HG02623 (cell line): Measurements from ENCODE around the gene TPST1.
"Not testable (repeated sequence)": the region's sequence is repeated elsewhere in the genome, so short reads cannot be mapped to it uniquely, and the experiment has no call there.

Experiments
- ATAC-seq: cut with Tn5 transposase; IDR thresholded peaks from one replicate; pipeline ENCODE4 v1.9.1; 2021; ENCODE audit warnings: moderate library complexity; ENCODE audit not compliant: unreplicated experiment

Gene TPST1

DNA sequence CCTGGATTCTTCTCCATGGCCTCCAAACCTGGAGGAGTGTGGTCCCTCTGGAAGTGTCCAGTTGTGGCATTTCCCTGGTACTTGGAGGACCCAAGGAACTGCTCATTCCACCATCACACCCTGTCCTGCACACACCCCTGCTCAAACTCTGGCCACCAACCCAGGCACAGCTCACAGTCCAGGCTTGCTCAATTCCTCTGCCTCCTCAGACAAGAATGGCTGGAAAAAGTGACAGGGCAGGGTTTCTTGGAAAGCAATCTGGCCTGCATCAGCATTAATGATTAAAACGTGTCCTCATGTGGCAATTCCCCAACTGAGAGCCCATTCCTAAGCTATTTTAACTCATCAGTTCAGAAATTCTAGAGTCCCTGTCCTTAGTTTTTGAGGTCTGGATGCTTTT, 17.2 kb upstream of the TPST1 start:
- ATAC-seq: no peak

DNA sequence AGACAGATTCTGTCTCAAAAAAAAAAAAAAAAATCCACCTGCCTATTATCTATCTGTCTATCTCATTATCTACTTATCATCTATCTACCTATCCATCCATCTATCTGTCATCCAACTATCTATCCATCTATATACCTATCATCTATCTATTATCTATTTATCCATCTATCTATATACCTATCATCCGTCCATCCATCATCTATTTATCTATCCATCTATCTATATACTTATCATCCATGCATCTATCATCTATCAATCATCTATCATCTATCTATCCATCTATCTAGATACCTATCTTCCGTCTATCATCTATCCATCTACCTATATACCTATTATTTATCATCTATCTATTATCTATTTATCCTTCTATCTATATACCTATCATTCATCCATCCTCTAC, 16.5 kb upstream of the TPST1 start:
- ATAC-seq: no peak

DNA sequence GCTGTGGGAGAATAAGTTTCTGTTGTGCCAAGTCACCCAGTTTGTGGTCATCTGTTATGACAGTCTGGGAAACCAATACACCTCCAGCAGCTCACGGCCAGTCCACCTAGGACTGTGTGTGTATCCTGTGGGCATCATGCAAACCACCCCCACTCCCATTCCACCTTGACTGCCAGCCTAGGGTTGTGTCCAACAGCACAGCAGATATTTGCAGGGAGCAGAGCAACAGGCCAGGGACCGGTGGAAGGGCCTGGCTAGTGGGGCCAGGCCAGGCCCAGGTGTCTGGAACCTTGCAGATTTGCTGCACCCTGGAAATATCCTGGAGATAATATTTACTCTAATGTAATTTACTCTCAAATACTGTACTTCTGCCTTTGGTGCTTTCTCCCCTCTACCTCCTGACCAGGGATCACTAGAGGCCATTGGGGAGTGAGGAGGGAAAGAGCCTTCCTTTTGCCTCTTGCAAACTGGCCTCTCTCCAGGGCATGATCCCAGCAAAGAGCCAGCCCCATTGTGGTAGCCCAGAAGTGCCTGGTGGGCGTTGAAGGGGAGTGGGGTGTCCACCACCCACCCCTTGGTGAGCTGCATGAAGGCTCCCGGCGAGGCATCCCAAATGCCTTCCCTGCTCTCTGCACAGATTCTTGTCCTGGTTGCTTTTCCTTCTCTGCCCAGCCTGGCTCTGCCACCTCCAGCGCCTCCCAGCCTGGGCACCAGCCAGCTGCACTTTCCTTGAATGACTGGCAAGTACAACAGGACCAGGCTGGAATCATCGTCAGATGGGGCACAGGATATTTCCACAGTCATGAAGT, 15.2 kb upstream of the TPST1 start:
- no peak for ATAC-seq

DNA sequence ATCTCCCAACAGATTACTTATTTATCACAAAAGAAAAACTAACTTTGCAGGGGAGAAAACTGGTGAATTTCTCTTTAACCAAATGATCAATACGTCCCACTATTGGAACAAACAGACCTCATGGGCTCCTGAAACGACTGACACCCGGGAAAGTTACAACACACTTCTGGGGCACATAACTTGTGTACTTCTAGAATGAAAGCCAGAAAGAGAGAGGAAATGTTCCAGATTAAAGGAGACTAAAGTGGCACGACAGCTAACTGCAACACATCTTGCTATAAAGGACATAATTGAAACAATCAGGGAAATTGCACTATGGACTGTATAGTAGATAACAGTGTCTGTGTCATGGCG, 14.7 kb upstream of the TPST1 start:
- ATAC-seq: no peak

DNA sequence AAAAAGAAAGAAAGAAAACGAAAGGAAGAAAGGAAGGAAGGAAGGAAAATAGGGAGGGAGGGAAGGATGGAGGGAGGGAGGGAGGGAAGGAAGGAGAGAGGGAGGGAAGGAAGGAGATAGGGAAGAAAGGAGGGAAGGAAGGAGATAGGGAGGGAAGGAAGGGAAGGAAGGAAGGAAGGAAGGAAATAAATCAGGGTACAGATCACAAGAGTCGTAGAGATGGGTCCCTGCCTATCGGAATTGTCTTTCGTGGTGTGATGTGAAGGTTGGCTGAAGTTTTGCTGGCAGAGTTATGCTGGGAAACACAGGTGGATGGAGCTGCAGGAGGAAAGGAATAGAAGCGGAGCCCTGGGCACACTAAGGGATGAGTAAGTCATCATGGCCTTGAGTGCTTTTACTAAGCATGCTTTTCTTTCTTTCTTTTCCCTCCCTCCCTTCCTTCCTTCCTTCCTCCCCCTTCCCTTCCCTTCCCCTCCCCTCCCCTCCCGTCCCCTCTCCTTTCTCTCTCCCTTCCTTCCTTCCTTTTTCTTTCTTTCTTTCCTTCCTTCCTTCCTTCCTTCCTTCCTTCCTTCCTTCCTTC, 11.9 kb upstream of the TPST1 start:
- no peak for ATAC-seq

DNA sequence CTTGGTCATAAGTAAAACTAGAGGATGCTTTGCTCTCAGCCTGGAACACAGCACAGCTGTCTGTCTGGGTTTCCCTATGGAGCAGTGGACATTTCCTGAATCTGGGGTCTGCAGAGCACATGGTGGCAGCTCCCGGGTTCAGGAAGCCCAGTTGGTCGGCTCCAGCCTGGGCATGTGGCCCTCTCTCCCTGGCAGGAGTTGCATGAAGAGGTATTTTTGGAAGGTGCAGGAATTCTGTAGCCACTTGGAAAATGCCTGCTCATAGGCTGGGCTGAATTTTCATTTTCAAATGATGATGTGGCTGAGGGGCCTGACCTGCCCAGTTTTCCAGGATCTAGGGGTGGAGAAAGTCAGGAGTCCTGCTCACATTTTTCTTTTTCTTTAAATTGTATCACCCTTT, 6.7 kb upstream of the TPST1 start:
- no peak for ATAC-seq

DNA sequence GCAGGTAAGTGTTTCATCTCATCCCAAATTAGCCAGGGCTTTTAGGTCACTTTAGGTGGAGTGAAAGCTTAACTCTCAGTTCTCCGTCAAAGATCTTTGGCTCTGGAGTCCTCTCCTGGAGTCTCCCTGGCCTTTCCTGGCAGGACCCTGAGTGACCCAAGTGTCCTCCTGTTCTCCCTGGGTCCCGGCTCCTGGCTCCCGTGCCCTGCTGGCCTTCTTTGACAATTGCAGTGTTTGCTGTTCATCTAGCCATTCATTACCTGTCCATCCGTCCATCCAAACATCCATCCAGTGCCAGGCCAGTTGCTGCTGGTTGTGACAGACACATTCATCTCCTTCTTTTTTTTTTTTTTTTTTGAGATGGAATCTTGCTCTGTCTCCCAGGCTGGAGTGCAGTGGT, 6.2 kb upstream of the TPST1 start:
- no peak for ATAC-seq

DNA sequence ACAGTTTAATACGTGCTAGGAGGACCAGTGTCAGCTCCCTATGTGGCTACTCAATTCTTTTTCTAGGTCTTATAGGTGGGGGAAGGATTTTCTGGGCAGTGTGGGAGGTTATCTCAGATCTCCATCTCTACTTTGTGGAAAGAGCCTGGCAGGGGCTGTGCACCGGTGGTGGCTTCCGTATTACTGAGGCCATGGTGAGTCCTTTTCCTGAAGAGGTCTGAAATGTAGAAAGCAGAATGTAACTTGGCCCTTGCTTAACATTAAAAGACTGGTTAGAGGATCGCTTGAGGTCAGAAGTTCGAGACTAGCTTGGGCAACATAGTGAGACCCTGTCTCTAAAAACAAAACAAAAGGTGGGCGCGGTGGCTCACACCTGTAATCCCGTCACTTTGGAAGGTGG, 2.7 kb upstream of the TPST1 start:
- ATAC-seq: no peak

DNA sequence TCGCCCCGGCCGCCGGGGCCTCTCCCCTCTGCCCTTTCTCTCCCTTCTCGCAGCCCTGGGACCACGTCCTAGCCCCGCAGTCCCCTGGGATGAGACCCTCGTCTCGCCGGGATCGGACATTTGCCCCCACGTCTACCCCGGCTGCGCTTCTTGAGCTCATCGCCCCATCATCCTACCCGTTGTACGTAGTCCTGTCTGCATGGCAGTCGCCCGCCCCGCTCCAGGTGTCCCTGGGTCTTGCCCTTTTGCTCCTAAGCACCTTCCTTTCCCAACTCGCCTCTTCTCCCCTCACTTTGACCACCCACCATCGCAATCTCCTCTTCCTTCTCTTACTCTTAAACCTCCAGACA, 582 bp downstream of the TPST1 start:
- no peak for ATAC-seq

DNA sequence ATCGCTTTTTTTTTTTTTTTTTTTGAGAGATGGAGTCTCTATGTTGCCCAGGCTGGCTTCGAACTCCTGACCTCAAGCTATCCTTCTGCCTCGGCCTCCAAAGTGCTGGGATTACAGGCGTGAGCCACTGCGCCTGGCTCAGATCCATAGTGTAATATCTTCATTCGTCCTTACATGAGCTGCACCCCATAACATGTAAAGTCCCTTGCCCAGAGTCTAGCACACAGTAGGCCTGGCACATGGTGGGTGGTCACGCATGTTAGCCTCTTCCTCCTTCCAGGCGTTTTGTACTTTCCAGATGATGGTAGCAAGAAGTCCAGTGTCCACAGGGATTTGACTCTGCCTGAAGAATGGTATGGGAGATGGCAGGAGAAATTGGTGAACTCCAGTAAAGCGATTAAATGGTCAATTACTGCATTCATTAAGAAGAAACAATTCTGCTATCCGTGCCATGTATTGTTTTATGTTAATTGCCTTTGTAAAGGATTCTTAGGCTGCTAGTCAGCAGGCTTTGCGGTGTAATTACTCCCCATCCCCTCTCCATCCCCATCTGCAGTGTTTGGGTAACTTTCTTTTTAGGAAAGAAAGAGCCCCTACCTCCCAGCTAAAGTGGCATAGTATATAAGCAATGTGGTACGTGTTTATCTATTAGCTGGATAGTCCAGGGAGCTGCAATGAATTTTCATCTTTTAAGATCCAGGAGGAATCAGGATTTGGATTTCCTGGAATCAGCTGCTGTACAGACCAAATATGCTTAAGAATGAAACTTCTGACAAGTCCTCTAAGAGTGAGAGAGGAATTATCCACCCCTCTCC, 1.2 kb downstream of the TPST1 start:
- ATAC-seq: no peak

DNA sequence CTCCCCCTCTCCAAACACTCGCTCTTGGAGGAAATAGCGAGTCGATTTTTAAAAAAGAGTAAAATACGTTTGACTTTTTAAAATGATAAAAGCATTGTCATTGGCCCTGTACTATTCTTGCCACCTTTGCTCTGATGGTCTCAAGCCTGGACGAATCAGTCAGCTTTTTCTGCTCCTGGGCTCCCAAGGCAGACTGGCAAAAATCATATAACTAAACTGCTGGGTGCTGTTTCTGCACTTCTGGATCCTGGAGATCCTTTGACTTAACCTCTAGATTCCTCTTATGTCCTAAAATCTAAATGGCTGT, 1.8 kb downstream of the TPST1 start:
- no peak for ATAC-seq

DNA sequence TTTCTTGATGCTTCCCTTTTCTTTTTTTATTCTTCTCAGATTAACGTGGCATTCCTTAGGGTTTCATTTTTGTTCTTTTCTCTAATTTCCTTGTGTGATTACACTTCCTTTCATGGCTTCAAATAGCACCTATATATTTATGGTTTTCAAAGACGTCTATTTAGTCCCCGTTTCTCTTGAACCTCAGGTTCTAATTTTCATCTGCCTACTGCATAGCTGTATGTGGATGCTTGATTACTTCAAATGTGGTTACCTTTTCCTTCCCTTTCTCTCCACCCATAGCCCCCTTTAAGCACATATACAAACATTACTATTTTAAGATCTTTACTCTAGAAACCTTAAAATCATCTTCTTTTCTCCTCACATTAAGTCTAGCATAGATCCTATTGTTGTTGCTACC, 2.4 kb downstream of the TPST1 start:
- no peak for ATAC-seq

DNA sequence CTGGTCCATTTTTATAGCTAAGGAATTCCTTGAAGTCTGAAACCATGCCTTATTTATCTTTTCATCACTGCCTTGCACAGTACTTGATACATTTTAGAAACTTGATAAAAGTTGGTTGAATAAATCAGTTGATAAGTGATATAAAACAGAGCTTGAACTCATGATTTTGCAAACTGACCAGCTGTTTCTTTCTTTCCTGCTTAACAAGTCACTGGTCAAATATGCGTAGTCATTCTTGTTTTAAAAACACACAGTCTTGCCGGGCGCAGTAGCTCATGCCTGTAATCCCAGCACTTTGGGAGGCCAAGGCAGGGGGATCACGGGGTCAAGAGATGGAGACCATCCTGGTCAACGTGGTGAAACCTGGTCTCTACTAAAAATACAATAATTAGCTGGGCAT, 6.3 kb downstream of the TPST1 start:
- no peak for ATAC-seq

DNA sequence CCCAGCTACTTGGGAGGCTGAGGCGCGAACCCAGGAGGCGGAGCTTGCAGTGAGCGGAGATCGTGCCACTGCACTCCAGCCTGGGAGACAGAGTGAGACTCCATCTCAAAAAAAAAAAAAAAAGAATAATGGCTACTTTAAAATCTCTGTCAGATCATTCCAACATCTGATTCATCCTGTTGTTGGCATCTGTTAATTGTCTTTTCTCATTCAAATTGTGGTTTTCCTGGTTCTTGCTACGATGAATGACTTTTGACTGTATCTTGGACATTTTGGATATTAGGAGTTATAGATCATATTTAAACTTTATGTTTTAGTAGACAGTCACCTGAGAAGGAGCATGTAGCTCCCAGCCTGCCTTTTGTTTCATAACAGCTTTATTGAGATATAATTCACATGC, 8.5 kb downstream of the TPST1 start:
- ATAC-seq: no peak

DNA sequence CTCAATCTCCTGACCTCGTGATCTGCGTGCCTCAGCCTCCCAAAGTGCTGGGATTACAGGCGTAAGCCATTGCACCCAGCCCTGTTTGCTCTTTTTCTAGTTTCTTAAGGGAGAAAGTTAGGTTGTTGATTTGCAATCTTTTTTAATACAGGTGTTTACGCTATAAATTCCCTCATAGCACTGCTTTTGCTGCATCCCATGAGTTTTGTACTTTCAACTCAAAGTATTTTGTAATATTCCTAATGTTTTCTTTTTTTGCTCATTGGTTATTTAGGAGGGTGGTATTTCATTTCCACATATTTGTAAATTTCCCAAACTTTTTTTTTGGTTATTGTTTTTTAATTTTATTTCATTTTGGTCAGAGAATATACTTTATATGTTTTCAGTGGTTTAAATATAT, 11.6 kb downstream of the TPST1 start:
- no peak for ATAC-seq

DNA sequence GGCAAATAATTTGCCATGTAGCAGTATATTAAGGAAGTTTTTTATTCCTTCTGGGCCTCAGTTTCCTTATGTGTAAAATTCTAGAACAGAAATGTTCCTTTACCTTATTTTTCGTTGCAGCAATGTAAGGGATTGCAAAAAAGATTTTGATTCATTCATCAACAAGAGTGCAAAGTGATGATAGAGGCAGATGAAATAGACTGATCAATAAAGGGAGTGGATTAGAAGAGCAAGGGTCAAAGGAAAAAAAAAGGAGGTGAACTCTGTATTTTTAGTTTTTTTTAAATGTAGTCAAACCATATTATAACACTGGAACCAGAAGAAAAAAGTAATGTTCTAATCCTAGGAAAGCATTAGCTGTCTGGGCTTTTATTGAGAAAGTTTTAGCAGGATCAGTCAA, 14.7 kb downstream of the TPST1 start:
- ATAC-seq: no peak

DNA sequence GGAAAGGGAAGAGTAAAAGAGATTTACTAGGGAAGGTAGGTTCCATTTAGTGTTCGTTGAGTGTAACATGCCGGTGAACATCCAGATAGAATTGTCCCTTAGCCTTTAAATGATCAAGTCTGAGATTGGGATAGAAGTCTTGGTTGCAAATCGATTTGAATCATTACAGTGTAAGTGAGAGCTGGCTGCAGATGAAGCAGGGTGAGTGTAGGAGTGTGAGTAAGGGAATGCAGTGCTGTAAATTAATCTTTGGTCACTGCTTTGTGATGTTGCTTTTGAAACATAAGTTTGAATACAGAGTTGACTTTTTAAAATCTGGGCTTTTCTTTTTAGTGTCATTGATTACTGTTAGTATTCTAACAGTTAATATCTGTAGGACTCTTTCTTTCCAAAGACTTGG, 16.3 kb downstream of the TPST1 start:
- no peak for ATAC-seq

DNA sequence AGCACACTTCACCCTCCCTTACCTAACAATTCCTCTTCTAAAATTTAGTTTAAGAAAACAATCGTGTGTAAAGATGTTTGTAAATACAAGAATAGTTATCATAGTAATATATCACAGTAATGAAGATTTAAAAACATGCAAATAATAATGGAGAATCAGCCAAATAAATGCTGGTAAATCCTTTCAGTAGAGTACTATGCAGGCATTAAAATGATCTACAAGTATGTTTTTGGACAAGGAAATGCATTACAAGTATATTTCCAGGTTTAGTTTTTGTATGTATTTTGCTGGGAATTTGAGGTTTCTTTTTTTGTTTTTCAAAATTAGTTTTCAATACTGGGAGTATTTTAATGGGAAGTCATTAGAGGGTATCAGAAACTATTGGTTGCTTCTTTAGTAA, 22.7 kb downstream of the TPST1 start:
- no peak for ATAC-seq

DNA sequence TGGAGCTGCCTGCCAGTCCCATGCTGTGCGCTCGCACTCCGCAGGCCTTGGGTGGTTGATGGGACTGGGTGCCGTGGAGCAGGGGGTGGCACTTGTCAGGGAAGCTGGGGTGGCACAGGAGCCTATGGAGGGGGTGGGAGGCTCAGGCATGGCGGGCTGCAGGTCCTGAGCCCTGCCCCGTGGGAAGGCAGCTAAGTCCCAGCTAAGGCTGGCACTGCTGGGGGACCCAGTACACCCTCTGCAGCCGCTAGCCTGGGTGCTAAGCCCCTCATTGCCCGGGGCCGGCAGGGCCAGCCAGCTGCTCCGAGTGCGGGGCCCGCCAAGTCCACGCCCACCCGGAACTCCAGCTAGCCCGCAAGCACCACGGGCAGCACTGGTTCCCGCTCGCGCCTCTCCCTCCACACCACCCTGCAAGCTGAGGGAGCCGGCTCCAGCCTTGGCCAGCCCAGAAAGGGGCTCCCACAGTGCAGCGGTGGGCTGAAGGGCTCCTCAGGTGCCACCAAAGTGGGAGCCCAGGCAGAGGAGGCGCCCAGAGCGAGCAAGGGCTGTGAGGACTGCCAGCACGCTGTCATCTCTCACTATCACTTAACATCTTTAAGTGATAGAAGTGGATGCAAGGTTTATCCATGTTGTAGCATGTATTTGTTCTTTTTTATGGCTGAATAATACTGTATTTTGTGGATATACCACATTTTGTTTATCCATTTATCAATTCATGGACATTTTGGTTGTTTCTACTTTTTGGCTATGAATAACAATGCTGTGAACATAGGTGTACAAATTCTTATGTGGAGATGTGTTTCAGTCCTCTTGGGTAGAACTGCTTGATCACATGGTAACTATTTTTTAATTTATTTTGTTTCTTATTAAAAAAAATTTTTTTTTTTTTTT, 26.4 kb downstream of the TPST1 start:
- not testable (repeated sequence) for ATAC-seq

DNA sequence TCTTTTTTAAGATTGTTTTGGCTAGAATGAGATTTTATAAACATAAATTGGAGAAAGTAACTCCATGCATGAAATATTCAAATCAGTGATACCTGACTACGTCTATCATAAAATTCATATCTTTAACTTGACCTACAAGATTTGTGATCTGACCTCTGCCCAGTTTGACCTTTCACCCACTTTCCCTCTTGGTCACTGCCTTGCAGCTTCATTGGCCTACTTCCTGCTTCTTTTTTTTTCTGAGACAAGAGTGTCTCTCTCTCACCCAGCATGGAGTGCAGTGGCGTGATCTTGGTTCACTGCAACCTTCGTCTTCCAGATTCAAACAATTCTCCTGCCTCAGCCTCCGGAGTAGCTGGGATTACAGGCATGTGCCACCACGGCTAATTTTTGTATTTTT, 28.5 kb downstream of the TPST1 start:
- ATAC-seq: no peak

DNA sequence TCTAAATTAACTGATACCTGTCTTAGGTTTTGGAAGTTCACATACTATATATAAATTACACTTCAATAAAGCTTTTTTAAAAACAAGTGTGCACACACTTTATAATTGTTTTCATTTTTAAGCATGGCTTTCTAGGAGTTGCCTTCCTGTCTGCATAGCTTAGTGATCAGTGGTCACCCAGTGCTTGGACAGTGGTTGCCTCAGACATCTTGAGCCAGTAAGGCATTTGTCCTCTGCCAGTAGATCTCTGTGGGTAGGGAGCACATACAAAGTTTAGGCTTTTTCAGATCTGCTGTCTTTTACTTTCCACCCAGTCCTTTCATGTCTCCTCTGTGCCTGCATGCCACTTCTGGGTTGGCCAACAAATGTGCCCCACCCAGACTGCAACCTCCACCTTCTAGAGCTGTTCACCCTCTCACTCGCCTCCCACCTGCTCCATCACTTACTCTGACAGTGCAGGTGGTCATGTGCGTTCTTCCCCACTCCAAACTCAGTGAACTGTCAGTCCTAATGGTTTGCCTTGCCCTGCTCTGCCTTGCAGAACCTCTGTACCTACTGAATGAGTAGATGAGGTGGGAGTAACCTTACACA, 31.7 kb downstream of the TPST1 start:
- no peak for ATAC-seq
